GM21723 (cell line): ENCODE measurements around the gene NFKBIB.

Experiments
- ATAC-seq: cut with Tn5 transposase; IDR thresholded peaks from one replicate; pipeline ENCODE4 v1.9.1; 2021; ENCODE audit warnings: mild to moderate bottlenecking, moderate library complexity; ENCODE audit not compliant: unreplicated experiment

The NFKBIB gene

DNA sequence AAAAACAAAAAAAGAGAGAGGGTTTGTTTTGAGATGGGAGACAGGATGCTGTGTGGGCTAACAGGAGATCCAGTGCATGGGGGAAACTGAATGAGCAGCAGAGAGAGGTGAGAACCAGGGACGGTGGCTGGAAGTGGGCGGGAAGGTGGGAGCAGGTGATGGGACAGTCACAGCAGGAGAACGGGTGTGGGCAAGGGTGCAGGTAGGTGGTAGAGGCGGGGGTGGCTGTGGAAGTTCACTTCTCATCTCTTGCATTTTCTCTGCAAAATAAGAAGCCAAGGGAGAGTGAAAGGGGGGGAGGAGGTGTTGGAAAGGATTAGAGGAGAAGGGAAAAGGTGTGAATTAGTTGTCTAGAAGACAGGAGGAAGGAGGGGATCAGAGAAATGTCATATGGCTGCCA is 53.9 kb downstream of the NFKBIB start:
- ATAC-seq, result no peak

DNA sequence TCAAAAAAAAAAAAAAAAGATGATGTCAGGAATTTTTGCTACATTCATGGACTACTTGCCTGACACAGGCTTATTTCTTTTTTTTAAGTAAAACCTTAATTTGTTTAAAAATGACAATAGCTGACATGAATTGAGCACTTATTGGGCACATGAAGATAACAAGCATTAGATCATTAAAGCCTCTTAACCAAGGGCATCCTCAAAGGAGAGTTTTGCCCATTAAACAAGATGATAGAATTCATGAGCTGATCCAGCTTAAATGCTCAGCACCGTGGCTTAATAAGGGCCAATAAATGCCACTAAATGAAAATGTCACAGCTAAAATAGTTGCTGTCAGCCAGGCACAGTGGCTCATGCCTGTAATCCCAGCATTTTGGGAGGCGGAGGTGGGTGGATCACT is 56.5 kb downstream of the NFKBIB start:
- no peak for ATAC-seq

DNA sequence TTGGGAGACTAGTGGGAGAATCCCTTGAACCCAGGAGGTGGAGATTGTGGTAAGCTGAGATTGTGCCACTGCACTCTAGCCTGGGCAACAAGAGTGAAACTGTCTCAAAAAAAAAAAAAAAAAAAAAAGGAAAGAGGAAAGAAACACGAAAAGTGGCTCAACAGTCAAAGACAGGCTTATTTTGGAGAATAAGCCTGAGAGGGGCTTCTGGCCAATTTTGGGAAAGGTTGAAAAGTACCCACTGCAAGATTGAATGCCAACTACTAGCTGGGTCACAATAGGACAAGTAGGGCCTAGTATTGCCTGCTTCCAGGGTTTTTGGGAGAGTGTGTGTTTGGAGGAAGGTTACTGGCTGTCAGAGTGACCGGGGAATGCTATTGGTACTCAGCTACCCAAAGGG is 58.5 kb downstream of the NFKBIB start:
- ATAC-seq, result no peak
